Measurements from ENCODE around the gene GLIS1. TPM values are rescaled to one million over a fixed set of nuclear protein-coding genes. Genes with fewer than 3 reads are reported as not detected.

The GLIS1 gene
- total RNA-seq, 1 experiment from 2014 or later: 0.13 TPM

- no peak for DNase-seq (ENCODE audit: low spot score)
- H3K4me1 ChIP-seq (ENCODE audit: insufficient read depth, low read length, poor library complexity, severe bottlenecking): no peaks in the 10 kb centered on the region
- H3K27me3 ChIP-seq (replicated peaks; ENCODE audit: insufficient read depth, low read depth, low read length, poor library complexity): no peaks in the 10 kb centered on the region
- no peaks in the 10 kb centered on the region for H3K36me3 ChIP-seq (ENCODE audit: insufficient read depth, low read length, poor library complexity, severe bottlenecking)
- CTCF ChIA-PET: no interaction called here
- H3K9me3 ChIP-seq (ENCODE audit: low read depth, low read length, poor library complexity, severe bottlenecking): no peaks in the 10 kb centered on the region
- BruUV-seq (replicated peaks): no TSS peak
- H3K4me3 ChIP-seq (ENCODE audit: low read depth, low read length, poor library complexity, severe bottlenecking): no peak overlapping the region
- H3K27ac ChIP-seq (ENCODE audit: low read depth, low read length, poor library complexity, severe bottlenecking): no peak overlapping the region
- POLR2A ChIA-PET (ENCODE audit: low non-redundant PET): no interaction called here
- TF ChIP-seq EZH2 (IDR thresholded peaks at IDR 0.05; ENCODE audit: borderline replicate concordance, low read depth, low read length, poor library complexity, severe bottlenecking): no peak
- no peak for TF ChIP-seq CTCF (conservative IDR thresholded peaks at IDR 0.05; ENCODE audit: low read depth, low read length)
- intact Hi-C loops (cut with micrococcal nuclease; ENCODE audit: unreplicated experiment): no loop called here
These were observed 107.2 kb downstream of the GLIS1 start for GRCh38 chr1:53631622-53632310.

DNA sequence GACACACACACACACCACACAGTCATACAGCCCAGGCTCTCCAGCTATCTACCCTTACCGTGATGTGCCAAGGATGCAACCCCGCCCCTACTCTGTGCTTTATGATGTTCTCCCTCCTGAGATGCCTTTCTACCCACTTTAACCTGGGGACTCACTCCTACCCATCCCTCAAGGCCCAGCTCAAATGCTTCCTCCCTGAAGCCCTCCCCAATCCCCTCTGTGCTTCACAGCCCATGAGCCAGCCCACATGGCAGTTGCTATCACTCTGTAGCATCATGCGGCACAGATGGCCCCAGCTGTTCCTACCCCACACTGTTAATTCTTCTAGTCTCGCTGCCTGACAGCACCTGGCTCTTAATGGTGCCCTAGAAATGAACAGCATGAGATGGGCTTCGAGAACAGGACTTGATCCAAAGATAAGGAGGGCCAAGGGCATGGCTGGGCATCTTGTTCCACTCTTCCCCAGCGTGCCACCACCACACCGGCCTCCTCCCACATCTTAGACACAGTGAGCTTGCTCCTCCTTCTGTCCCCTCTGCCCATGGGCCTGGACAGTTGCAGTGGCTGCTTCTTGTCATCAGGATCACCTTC is 109.8 kb downstream of the GLIS1 start:
- CTCF ChIA-PET: no interaction called here
- POLR2A ChIA-PET (ENCODE audit: low non-redundant PET): no interaction called here
- no TSS peak for BruUV-seq (replicated peaks)
- no peak for DNase-seq (ENCODE audit: low spot score)
- Histone ChIP-seq H3K27ac (ENCODE audit: low read depth, low read length, poor library complexity, severe bottlenecking) (no peak overlapping the region), H3K27me3 (replicated peaks; ENCODE audit: insufficient read depth, low read depth, low read length, poor library complexity) (no peaks in the 10 kb centered on the region), H3K36me3 (ENCODE audit: insufficient read depth, low read length, poor library complexity, severe bottlenecking) (no peaks in the 10 kb centered on the region), H3K4me3 (ENCODE audit: low read depth, low read length, poor library complexity, severe bottlenecking) (no peak overlapping the region), H3K9me3 (ENCODE audit: low read depth, low read length, poor library complexity, severe bottlenecking) (no peaks in the 10 kb centered on the region), H3K4me1 (ENCODE audit: insufficient read depth, low read length, poor library complexity, severe bottlenecking) (no peaks in the 10 kb centered on the region)
- no peak for TF ChIP-seq CTCF (conservative IDR thresholded peaks at IDR 0.05; ENCODE audit: low read depth, low read length)
- TF ChIP-seq EZH2 (IDR thresholded peaks at IDR 0.05; ENCODE audit: borderline replicate concordance, low read depth, low read length, poor library complexity, severe bottlenecking): no peak
- intact Hi-C loops (cut with micrococcal nuclease; ENCODE audit: unreplicated experiment): no loop called here

DNA sequence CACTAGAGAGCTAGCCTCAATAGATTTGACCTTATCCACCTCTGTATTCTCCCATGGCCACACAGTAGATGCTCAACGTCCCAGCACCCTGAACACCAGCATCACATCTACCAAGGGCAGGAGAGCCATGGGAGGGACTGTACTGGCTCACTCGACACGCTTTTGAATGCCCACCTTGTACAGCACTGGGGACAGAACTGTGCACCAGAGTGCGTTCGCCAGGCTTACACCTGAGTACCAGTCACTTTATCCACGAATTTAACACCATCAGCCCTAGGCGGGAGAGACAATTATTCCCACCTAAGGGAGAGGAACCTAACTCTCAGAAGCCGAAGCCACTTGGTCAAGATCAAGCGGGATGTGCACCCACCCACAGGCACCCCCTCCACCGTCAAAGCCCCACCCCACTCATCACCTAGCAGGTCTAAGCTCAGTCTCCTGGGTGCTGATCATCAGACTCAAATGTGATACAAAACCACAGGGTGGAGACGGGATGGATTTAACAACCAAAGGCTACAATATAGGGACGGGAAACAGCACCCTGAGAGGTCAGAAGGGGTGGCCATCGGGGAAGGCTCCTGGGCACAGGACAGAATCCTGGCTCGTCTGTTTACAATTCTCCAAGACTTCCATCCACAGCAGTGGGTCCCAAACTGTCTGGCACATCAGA is 110.5 kb downstream of the GLIS1 start:
- ChIA-PET POLR2A (ENCODE audit: low non-redundant PET) (no interaction called here), CTCF (no interaction called here)
- no peaks in the 10 kb centered on the region for H3K9me3 ChIP-seq (ENCODE audit: low read depth, low read length, poor library complexity, severe bottlenecking)
- no peaks in the 10 kb centered on the region for H3K27me3 ChIP-seq (replicated peaks; ENCODE audit: insufficient read depth, low read depth, low read length, poor library complexity)
- no TSS peak for BruUV-seq (replicated peaks)
- TF ChIP-seq EZH2 (IDR thresholded peaks at IDR 0.05; ENCODE audit: borderline replicate concordance, low read depth, low read length, poor library complexity, severe bottlenecking) (no peak), CTCF (conservative IDR thresholded peaks at IDR 0.05; ENCODE audit: low read depth, low read length) (no peak)
- no peaks in the 10 kb centered on the region for H3K36me3 ChIP-seq (ENCODE audit: insufficient read depth, low read length, poor library complexity, severe bottlenecking)
- H3K4me3 ChIP-seq (ENCODE audit: low read depth, low read length, poor library complexity, severe bottlenecking): no peak overlapping the region
- no peak for DNase-seq (ENCODE audit: low spot score)
- no peak overlapping the region for H3K27ac ChIP-seq (ENCODE audit: low read depth, low read length, poor library complexity, severe bottlenecking)
- intact Hi-C loops (cut with micrococcal nuclease; ENCODE audit: unreplicated experiment): no loop called here
- no peaks in the 10 kb centered on the region for H3K4me1 ChIP-seq (ENCODE audit: insufficient read depth, low read length, poor library complexity, severe bottlenecking)

All from A673 (cell line).